Right atrium auricular region (tissue), 2 donors: ENCODE data around the gene IL6. TPM values are rescaled to one million over a fixed set of nuclear protein-coding genes. Genes with fewer than 3 reads are reported as not detected.
"Not testable (repeated sequence)": the region's sequence is repeated elsewhere in the genome, so short reads cannot be mapped to it uniquely, and the experiment has no call there.

Source experiments
- DNase-seq: peaks from one replicate; pipeline ENCODE4 v3.0.0-alpha.2; 2019; ENCODE audit warnings: low spot score
- H3K27ac ChIP-seq, 2 donors: fragments of 200-600 bp; sonication (generic); 1 replicate in 1 of 2; 2 replicates in 1 of 2; pipeline ENCODE4 v1.5.1; 2016 to 2019
- H3K27me3 ChIP-seq, 2 donors: fragments of 200-600 bp; sonication (generic); one replicate each; pipeline versions ENCODE4 v1.5.1 to v1.6.0; 2017 to 2019
- H3K36me3 ChIP-seq: fragments of 200-600 bp; sonication (generic); one replicate; pipeline ENCODE4 v1.5.1; 2016
- H3K4me1 ChIP-seq, 2 donors: fragments of 200-600 bp; sonication (generic); one replicate each; pipeline versions ENCODE4 v1.5.1 to v1.6.0; 2017 to 2019
- H3K4me3 ChIP-seq, 2 donors: fragments of 200-600 bp; sonication (generic); 1 replicate in 1 of 2; 2 replicates in 1 of 2; pipeline ENCODE4 v1.5.1; 2017 to 2019; ENCODE audit warnings: mild to moderate bottlenecking in 1 of 2, moderate library complexity in 1 of 2
- H3K9me3 ChIP-seq, 2 donors: fragments of 200-600 bp; sonication (generic); one replicate each; pipeline ENCODE4 v1.5.1; 2019
- CTCF ChIP-seq, 2 donors: fragments of 200-600 bp; sonication (generic); IDR thresholded peaks; one replicate each; pipeline ENCODE4 v1.5.1; 2019; ENCODE audit warnings: antibody characterized with exemption in 2 of 2
- total RNA-seq, 2 donors: library from RNA; depleted of rRNA; stranded (reverse); fragments of >200 nt; gene quantifications; one replicate each; pipeline ENCODE4 v1.1.0, GENCODE V29; 2016

The IL6 gene
- total RNA-seq, 2 donors from 2014 or later: 3.6 to 19.8 TPM

GRCh38 chr7:22683379-22683778 lies 43.6 kb upstream of the IL6 start:
- no peaks in the 10 kb centered on the region for H3K36me3 ChIP-seq
- H3K27me3 ChIP-seq: no peaks in the 10 kb centered on the region
- no peak for DNase-seq
- no peak for TF ChIP-seq CTCF (IDR thresholded peaks at IDR 0.05)
- H3K4me3 ChIP-seq: no peak overlapping the region
- H3K4me1 ChIP-seq: no peaks in the 10 kb centered on the region
- no peak overlapping the region for H3K27ac ChIP-seq
- H3K9me3 ChIP-seq: no peaks in the 10 kb centered on the region

- H3K27ac ChIP-seq: no peak overlapping the region
- no peak overlapping the region for H3K4me3 ChIP-seq
- TF ChIP-seq CTCF (IDR thresholded peaks at IDR 0.05): no peak
- no peaks in the 10 kb centered on the region for H3K4me1 ChIP-seq
- no peaks in the 10 kb centered on the region for H3K36me3 ChIP-seq
- no peaks in the 10 kb centered on the region for H3K9me3 ChIP-seq
- H3K27me3 ChIP-seq: no peaks in the 10 kb centered on the region
- no peak for DNase-seq
Measured at GRCh38 chr7:22686620-22687019, 40.4 kb upstream of the IL6 start.

DNA sequence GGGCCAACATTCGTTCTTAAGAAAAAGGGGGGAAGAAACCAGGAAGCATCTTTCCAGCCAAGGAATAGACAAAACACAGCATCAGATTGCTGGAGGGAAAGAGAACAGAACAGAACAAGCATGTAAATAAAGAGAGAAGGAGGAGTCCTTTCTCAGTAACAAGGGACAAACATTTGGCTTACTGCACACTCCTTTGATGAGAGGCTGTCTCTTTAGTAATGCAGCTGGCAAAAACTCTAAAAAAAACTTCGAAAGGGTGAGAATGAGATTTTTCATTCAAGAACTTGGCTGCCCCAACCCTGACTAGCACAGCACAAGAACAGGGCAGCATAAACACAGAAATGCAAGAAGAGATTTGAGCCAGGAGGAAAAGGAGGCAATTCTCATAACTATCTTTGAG lies 38.9 kb upstream of the IL6 start:
- no peak overlapping the region for H3K4me3 ChIP-seq
- no peaks in the 10 kb centered on the region for H3K36me3 ChIP-seq
- no peaks in the 10 kb centered on the region for H3K27me3 ChIP-seq
- TF ChIP-seq CTCF (IDR thresholded peaks at IDR 0.05): no peak
- DNase-seq: no peak
- no peak overlapping the region for H3K27ac ChIP-seq
- no peaks in the 10 kb centered on the region for H3K4me1 ChIP-seq
- no peaks in the 10 kb centered on the region for H3K9me3 ChIP-seq

DNA sequence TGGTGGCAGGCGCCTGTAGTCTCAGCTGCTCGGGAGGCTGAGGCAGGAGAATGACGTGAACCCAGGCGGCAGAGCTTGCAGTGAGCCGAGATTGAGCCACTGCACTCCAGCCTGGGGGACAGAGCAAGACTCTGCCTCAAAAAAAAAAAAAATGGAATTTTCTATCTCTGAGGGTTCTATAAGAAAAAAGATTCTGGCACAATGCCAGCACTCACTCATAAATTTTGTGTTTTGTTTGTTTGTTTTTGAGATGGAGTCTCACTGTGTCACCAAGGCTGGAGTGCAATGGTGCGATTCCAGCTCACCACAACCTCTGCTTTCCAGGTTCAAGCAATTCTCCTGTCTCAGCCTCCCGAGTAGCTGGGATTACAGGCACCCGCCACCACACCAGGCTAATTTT lies 38.1 kb upstream of the IL6 start:
- H3K4me1 ChIP-seq, H3K27ac ChIP-seq: not testable (repeated sequence)

GRCh38 chr7:22694597-22695207 lies 32.3 kb upstream of the IL6 start:
- Histone ChIP-seq H3K4me1 (no peaks in the 10 kb centered on the region), H3K27me3 (no peaks in the 10 kb centered on the region), H3K9me3 (no peaks in the 10 kb centered on the region), H3K36me3 (no peaks in the 10 kb centered on the region), H3K27ac (no peak overlapping the region), H3K4me3 (no peak overlapping the region)
- DNase-seq: no peak
- no peak for TF ChIP-seq CTCF (IDR thresholded peaks at IDR 0.05)

More for the DNA sequence above, 38.1 kb upstream of the IL6 start:
- H3K36me3 ChIP-seq, DNase-seq, H3K27me3 ChIP-seq, H3K9me3 ChIP-seq, H3K4me3 ChIP-seq: not testable (repeated sequence)

DNA sequence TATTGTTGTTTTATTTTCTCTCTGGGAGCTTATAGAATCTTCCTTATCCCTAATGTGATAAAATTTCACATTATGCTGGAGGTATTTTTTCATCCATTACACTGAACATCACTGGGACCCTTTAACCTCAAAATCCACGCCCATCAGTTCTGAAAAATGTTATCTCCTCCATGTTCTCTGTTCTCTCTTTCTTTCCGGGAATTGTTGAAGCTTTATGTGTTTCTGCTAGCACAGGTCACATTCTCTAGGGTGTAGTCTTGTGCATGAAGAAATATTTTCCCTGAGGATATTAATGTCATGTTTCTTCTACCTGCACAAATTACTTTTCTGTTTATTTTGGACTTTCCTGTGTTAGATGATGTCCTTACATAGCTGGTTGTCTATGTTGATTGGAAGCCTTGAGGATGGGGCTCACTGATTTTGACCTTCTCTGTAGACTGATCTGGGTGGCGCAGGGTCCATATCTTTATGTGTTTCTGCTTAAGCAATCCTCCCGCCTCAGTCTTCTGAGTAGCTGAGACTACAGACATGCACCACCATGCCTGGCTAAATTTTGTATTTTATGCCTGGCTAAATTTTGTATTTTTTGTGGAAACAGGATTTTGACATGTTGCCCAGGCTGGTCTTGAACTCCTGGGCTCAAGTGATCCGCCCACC lies 31.4 kb upstream of the IL6 start:
- Histone ChIP-seq H3K27me3 (no peaks in the 10 kb centered on the region), H3K4me3 (no peak overlapping the region), H3K36me3 (no peaks in the 10 kb centered on the region), H3K27ac (no peak overlapping the region), H3K9me3 (no peaks in the 10 kb centered on the region), H3K4me1 (peaks cover 0 to 3% of the 10 kb centered on the region in 2 donors)
- DNase-seq: no peak
- TF ChIP-seq CTCF (IDR thresholded peaks at IDR 0.05): no peak
